CD4-positive, alpha-beta T cell treated with Interleukin-15 for 1 hour (primary cell): ENCODE data around the gene GLDN.

Source experiments
- DNase-seq: peaks from one replicate; pipeline ENCODE4 v3.0.0-alpha.2; 2020

Gene GLDN

DNA sequence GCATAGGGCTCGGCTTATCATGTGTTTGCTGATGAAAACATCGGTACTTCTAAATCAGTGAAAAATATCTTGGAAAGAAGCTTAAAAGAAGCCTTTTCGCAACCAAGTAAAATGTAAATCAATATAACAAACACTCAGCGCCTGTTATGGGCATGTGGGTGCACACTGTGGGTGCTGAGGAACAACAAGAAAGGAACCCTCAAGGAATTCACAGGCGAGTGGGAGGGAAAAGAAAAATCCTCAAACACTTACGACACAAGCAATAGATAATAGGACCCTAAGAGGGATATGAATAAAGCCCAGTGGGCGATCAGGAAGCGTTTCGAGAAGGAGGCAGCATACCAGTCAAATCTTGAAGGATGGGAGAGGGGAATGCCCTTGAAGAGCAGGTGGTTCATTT is 21.9 kb downstream of the GLDN start:
- DNase-seq = no peak

DNA sequence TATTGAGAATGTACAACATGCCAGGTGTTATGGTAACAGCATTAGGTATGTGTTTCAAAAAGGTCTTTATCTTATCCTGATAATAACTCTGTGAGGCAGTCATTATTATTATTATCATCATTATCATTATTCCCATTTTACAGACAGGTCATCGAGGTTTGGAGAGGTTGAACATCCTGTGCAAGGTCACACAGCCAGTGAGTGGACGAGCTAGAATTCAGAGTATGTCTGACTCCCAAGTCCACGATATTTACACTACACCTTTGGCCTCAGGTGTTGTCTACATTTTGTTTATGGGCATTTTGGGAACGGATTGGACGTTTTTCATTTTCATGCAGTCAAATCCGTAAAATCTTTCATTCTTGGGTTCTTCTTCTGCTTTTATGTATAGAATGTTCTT is 24.0 kb downstream of the GLDN start:
- DNase-seq = no peak

GRCh38 chr15:51366071-51366470 is 24.6 kb downstream of the GLDN start:
- no peak for DNase-seq

DNA sequence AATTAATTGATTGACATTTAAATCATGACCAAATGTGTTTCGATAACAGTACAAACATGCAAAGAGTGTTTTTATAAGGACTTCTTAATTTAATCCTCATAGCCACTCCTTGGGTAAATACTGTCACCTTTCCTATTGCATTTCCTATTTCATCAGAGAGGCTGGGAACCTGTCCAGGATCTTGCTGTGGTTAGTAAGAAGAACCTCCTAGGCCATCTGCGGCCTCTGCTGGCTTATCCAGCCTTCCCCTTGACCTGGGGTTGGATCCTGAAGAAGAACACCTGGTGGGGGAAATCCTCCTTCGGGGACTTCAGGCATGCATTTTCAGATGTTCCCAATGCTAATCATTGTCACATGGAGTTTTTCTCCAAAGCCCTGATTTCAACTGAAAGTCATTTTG is 25.5 kb downstream of the GLDN start:
- no peak for DNase-seq

- no peak for DNase-seq
Measured at GRCh38 chr15:51367322-51367976, 26.0 kb downstream of the GLDN start.

DNA sequence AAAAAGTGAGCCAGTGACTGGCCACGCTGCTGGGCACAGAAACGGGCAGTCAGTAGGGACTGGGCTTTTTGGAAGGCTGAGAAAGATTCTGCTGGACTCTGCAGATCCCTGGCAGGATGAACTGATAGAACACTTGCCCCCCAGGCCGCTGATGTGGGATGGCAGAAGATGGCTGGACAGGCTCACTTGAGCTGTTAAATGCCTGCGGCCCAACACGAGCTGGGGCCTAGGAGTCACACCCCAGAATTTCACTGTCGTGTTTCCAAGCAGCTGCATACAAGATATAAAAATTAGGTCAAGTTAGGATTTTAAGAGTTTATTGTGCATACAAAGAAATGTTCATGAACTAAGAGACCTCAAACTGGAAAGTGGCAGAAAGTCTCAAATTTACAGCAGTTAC is 26.9 kb downstream of the GLDN start:
- DNase-seq = no peak

- no peak for DNase-seq
Measured at GRCh38 chr15:51368751-51369450, 27.4 kb downstream of the GLDN start.

DNA sequence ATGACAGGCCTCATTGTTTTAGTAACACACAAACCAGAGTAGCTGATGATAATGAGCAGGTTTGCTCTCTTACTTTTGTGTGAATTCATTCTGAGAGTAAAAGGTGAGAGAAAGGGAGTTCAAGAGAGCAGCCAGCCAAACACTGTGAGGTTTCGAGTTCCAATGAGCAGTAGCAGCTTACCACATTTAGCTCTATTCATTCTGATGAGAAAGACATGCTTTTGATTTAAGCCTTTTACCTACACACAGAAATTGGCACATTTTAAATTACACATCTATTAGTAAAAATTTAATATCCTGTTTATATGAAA is 28.0 kb downstream of the GLDN start:
- DNase-seq = no peak

DNA sequence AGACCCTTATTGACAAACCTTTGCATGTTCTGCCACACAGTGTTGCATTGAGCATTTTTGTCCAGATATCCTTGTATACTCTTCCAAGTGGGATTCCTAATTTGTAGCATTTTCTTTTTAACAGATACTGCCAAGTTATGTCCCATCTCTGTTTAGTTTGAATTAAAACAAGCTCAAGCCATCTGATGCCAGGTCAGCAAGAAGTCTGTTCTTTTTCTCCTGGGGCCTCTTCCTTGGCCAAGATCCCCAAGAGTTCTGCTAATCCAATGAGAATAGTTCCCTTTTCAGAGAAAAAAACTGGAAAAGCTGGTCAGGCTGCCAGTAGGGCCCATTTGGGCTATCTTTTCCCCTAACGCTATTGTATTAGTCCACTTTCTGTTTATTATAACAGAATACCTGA is 29.8 kb downstream of the GLDN start:
- DNase-seq = no peak

GRCh38 chr15:51374131-51374530 is 32.7 kb downstream of the GLDN start:
- no peak for DNase-seq

GRCh38 chr15:51375966-51376640 is 34.6 kb downstream of the GLDN start:
- DNase-seq = no peak

DNA sequence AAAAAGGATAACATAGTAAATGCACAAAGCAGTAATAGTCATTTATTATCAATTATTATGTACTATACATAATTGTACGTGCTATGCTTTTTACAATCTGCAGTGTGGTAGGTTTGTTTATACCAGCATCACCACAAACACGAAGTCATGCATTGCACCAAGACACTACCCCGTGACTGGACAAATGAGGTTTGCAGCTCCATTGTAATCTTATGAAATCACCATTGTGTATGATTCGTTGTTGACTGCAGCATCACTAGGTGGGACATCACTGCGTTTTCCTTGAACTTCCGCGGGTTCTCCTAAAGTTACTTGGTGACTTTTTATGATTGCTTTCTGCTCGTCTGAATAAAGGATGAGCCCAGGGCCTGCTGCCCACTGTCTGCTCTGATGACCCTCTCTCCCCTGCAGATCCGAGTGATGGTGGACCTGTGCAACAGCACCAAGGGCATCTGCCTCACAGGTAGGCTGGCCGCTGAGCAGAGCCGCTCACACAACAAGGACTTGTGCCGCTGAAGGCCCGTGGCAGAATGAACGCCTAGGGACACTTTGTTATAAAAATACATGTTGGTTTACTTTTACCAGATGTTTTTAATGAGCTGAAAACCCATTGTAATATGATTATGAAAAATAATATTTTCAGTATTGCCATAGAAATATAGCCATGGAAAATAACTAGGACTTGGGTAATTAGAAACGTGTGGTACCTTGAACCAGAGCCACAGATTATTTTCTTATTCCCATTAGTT is 35.8 kb downstream of the GLDN start:
- no peak for DNase-seq

- no peak for DNase-seq
Measured at GRCh38 chr15:51378406-51378805, 37.0 kb downstream of the GLDN start.

- DNase-seq = no peak
Measured at GRCh38 chr15:51379390-51379789, 37.9 kb downstream of the GLDN start.

DNA sequence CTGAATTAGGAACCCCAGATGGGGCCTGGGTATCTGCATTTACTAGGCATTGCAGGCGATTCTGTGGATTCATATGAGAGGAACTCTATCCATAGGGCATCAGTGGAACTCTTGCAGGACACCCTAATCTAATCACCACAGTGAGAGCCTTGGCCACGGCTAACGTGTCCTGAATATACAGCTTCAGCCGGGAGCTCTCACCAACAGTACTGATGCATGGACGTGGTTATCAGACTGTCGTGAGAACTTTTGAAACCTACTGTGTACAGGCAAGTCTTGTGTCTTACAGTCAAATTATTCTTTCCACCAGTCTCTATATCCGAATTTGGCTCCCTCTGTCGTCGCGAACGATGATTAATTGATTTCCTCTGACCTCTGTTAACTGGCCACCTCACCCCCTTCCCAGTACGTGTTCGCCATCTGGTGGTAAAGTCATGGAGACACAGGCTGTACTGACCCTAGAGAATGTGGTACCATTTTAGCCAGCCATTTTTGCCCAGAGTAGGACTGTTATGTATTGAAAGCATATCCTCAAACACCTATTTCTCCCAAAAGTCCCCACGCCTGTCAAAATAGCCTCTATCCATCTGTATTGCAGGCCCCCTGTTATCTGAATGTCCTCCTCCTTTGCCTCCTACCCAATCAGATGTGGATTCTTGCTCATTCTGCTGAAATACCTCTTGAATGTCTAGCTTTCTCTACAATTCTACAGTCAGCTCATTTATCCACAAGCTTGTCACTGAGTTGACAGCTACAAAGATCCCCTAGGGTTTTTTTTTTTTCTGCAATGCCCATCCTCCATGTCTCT is 39.7 kb downstream of the GLDN start:
- DNase-seq = peak; percentile 45

DNA sequence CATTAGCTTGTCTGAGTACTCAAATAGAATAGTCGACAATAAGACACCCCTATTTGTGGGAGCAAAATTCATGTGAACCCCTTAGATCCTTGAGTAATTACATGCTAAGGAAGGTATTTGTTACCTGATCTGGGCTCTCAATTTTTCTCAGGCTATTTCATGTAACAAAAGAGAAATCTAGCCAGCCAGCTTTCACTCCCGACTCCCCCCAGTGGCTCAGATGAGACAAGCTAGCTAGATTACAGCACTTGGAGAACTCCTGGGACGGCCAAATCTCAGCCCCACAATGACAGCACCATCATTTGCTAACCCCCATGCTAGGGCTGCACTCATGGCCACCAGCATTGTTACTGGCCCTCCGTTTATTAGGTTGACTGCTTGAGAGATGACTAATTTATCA is 41.3 kb downstream of the GLDN start:
- no peak for DNase-seq

- DNase-seq = no peak
Measured at GRCh38 chr15:51386029-51386428, 44.6 kb downstream of the GLDN start.

GRCh38 chr15:51386486-51386885 is 45.0 kb downstream of the GLDN start:
- DNase-seq = no peak

GRCh38 chr15:51386960-51387698 is 45.7 kb downstream of the GLDN start:
- no peak for DNase-seq

DNA sequence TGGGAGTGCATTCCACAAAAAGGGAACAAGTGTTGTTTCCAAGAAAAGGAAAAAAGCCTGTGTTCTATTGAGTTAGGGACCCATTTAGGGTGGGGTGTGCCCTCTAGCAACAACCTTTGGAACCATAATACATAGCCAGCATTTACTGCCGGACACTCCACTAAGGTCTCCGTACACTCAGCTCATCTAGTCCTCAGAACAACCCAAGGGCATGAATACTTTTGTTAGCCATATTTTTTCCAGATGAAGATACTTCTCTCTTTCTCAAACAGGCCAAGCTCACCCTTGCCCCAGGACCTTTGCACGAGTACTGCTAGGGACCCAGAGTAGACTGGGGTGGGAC is 46.2 kb downstream of the GLDN start:
- no peak for DNase-seq

DNA sequence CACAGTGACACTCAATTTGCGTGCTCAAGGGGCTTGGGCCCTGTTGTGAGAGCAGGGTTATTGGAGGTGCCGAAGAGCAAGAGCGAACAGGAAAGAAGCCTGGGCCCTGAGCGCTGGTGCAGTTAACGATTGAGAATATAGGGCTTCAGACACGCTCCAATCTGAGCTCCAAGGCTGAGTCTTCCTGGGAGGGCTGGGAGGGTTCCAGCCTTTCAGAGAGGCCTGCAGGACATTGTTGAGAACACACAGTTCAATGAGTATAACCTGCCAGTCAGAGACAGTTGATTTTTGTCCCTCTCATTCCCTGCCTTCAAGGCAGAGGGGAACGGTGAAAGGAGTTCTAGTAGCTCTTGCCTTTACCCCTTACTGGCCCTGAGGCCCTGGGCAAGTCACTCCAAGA is 47.3 kb downstream of the GLDN start:
- DNase-seq = no peak

DNA sequence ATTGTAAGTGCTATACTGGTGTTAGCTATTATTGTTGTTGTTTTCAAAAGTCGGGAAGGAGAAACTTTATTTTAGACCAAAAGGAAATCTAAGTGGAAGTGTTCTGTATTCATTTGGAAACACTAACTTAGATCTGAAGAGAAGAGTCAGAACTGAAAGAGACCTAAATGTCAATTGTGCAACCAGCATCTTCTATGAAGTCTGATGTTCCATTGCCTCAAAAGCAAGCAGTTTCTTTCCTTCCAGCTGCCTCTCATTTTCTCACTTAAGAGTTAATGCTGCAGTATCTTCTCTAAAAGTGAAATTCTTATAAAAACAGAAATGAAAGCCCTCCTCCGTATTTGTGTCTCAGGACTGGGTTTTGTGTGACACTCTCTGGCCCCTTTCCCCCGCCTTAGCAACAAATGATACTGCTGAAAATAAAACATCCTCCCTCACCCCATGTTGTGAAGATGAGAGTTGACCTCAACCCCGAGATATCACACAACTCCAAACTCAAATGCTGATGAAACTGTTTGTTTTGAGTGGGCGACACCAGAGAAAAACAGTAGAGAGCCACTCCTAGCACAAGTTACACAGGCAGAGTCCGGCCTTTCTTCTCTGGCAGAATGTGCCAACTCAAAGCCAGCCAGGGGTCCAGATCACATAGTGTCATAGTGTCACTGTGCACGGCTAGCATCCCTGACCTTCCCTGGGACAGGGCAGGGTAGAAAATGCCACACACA is 48.9 kb downstream of the GLDN start:
- DNase-seq = no peak
